ENCODE measurements around the gene CD22. TPM values are rescaled to one million over a fixed set of nuclear protein-coding genes. Genes with fewer than 3 reads are reported as not detected.

Gene CD22
- total RNA-seq, 1 experiment from 2014 or later, result not detected

- H4K91ac ChIP-seq (ENCODE audit: insufficient read length, low read depth, low read length), result no peak overlapping the region
- no CpG with 5 or more reads among the region's 4 CpGs for WGBS (ENCODE audit: extremely low coverage, insufficient read length, low lambda C conversion rate)
- DNase-seq, result no peak
- Mint-ChIP-seq H3K9me3 (no peaks in the 10 kb centered on the region; a peak in 1 of 5 replicates), H3K27me3 (ENCODE audit: low read depth) (peaks cover 19% of the 10 kb centered on the region), H3K4me3 (no peak overlapping the region), H3K27ac (no peak overlapping the region; a peak in 1 of 7 replicates), H3K4me1 (no peaks in the 10 kb centered on the region), H3K36me3 (ENCODE audit: insufficient read depth in 1 of 3, low read depth in 3 of 3) (no peaks in the 10 kb centered on the region)
- no peaks in the 10 kb centered on the region for H3K9me3 ChIP-seq (ENCODE audit: control insufficient read depth, low read depth, low read length)
- no peak overlapping the region for H2BK12ac ChIP-seq (ENCODE audit: insufficient read length, low read depth, low read length)
- no peak overlapping the region for H3K27ac ChIP-seq (ENCODE audit: insufficient read length, low read depth, low read length)
- H3K79me1 ChIP-seq (ENCODE audit: insufficient read depth, low read depth, low read length, poor library complexity, severe bottlenecking), result no peaks in the 10 kb centered on the region
- no peak overlapping the region for H4K5ac ChIP-seq (ENCODE audit: insufficient read length, low read depth, low read length)
- H3K27me3 ChIP-seq (ENCODE audit: insufficient read depth, low read length), result no peaks in the 10 kb centered on the region
- H2AFZ ChIP-seq (ENCODE audit: low read length), result no peak overlapping the region
- H4K20me1 ChIP-seq (ENCODE audit: control insufficient read depth, insufficient read depth, insufficient read length), result no peaks in the 10 kb centered on the region
- no peak overlapping the region for H3T11ph ChIP-seq (ENCODE audit: low read length)
- H3K14ac ChIP-seq (ENCODE audit: insufficient read depth, low read length), result no peak overlapping the region
- no peak overlapping the region for H2BK5ac ChIP-seq (ENCODE audit: insufficient read length, low read length)
- no peak overlapping the region for H4K8ac ChIP-seq (replicated peaks; ENCODE audit: insufficient read length, low read depth, low read length)
- H3K4me1 ChIP-seq (ENCODE audit: insufficient read depth, low read length), result no peaks in the 10 kb centered on the region
- H2BK20ac ChIP-seq (ENCODE audit: low read depth, low read length, poor library complexity, severe bottlenecking), result no peak overlapping the region
- H3K4me2 ChIP-seq (ENCODE audit: insufficient read depth, insufficient read length, low read length), result no peak overlapping the region
- H3K9ac ChIP-seq (ENCODE audit: extremely low read depth, insufficient read length, low read length), result no peak overlapping the region
- no peak overlapping the region for H3K56ac ChIP-seq (ENCODE audit: insufficient read length, low read depth, low read length)
- H3K23ac ChIP-seq (ENCODE audit: insufficient read length, low read depth, low read length), result no peak overlapping the region
- TF ChIP-seq CTCF (conservative IDR thresholded peaks at IDR 0.05), result no peak
- H3K79me2 ChIP-seq (ENCODE audit: insufficient read depth, low read length), result no peaks in the 10 kb centered on the region
- no peak overlapping the region for H2AK5ac ChIP-seq (ENCODE audit: insufficient read length, low read length)
- H2BK15ac ChIP-seq (ENCODE audit: low read depth, low read length), result no peak overlapping the region
- no peaks in the 10 kb centered on the region for H3K23me2 ChIP-seq (ENCODE audit: insufficient read length, low read depth, low read length, poor library complexity, severe bottlenecking)
- H2BK120ac ChIP-seq (ENCODE audit: low read depth, low read length, poor library complexity, severe bottlenecking), result no peak overlapping the region
- no peak overlapping the region for H3K4ac ChIP-seq (ENCODE audit: low read depth, low read length)
- no peak overlapping the region for H3K18ac ChIP-seq (ENCODE audit: insufficient read length, low read depth, low read length)
These were observed 36.3 kb downstream of the CD22 start for GRCh38 chr19:35365303-35365702.

Measured in H9 (cell line).